Measurements from ENCODE around the gene SLITRK4. TPM values are rescaled to one million over a fixed set of nuclear protein-coding genes. Genes with fewer than 3 reads are reported as not detected.
A peak's percentile ranks its signal among the peaks of the same experiment; 100 is the strongest.

Gene SLITRK4
- total RNA-seq, result 1.1 TPM

- peak in 1 of 3 donors; percentile 16 for DNase-seq (ENCODE audit: low read depth in 2 of 3, low spot score in 2 of 3)
Observed at GRCh38 chrX:143635915-143636314, at the start of gene SLITRK4. Gene SLITRK4, minus strand, starts transcription at chrX:143636101. Its CDS starts 4,993 bp downstream, at chrX:143631108.

DNA sequence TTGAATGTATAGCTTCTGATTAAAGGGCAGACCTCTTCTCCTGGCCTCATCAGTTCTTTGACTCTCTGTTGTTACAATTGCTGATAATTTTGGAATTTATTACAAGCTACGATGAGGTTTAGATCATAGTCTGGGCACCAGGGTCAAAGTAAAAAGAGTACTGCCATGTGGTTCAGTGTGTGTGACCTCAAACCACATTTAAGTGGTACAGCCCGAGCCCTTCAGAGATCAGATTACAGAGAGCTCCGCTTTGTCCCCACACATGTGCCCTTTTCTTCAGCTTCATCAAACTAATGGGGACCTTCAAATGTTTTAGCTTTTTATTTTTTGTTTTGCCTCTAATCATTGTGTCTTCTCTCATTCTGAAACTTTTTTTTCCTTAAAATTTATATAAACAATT, 47.6 kb upstream of the SLITRK4 start:
- DNase-seq (ENCODE audit: low read depth in 2 of 3, low spot score in 2 of 3), result no peak

- DNase-seq (ENCODE audit: low read depth in 2 of 3, low spot score in 2 of 3), result no peak
Observed at GRCh38 chrX:143674926-143675325, 39.0 kb upstream of the SLITRK4 start.

DNA sequence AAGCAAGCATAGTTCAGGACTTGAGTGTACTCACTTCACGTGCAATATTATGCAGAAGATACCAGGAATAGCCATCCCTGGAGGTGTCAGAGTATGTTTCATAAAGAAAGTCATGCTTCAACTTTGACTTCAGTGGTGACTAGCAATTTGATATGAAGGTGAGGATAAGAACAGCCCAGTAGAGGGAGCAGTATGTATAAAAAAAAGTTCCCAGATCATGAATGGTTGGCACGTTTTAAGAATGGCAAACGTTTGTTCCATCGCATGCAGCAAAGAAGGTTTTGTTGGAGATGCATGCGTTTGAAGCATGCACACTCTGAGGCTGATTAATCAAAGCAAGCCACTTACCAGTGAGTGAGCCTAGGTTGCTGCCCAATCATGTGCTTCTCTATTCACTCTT, 33.5 kb upstream of the SLITRK4 start:
- DNase-seq (ENCODE audit: low read depth in 2 of 3, low spot score in 2 of 3), result peak in 1 of 3 donors; percentile 7

- DNase-seq (ENCODE audit: low read depth in 2 of 3, low spot score in 2 of 3), result peak in 1 of 3 donors; percentile 21
Observed at GRCh38 chrX:143664302-143664701, 28.4 kb upstream of the SLITRK4 start.

DNA sequence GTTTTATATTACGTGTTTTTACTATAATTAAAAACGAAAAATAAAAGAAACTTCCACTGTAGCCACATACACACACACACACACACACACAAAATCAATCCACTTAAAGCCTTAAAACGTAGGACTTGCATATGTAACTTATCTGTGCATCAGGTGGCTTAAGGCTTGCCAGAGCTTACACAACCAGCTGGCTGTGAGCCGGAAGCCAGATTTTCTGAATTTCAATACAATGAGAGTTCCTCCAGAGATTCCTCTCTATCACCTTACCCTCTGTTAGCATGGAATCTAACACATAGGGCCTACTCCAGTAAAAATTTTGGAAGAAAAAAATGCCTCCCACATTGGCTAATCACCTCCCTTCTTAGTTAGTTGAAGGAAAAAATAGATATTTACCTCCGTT, 27.9 kb upstream of the SLITRK4 start:
- DNase-seq (ENCODE audit: low read depth in 2 of 3, low spot score in 2 of 3), result no peak

GRCh38 chrX:143661286-143661685, 25.4 kb upstream of the SLITRK4 start:
- no peak for DNase-seq (ENCODE audit: low read depth in 2 of 3, low spot score in 2 of 3)

DNA sequence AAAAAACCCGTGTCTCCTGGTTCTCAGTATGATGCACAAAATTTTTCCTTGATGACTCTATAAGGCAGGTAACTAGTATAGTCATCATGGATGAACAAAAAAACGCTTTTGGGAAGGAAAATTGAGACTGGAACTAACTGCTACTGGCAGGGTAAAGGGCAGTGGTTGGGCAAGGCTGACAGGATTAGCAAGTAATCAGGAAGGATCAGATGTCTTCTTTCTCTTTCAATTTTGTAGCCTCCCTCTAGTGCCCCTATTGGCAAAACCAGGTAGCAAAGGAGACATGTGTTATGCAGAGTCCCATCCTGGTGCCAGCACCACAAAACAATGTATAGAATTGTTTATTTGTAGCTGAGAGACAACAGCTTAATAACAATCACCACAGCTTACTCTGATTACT, 12.8 kb upstream of the SLITRK4 start:
- DNase-seq (ENCODE audit: low read depth in 2 of 3, low spot score in 2 of 3), result peak in 1 of 3 donors; percentile 47

DNA sequence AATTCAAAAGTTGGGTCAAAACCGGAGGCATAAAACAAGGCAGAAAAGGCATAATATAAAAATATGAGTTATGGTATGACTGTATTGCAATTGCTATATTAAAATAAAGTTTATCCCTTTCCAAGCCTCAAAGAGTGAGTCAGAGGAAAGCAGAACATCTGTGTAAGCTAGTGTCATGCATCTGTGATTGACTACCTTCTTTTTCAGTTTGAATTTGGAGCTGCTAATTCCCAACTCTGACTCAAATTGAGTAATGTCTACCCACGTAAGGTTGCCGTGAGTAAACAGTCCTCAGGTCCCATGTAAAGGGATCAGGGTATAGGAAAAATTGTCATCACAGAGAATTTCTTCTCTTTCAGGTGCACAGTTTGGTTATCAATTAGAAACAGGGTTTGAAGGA, 6.5 kb upstream of the SLITRK4 start:
- DNase-seq (ENCODE audit: low read depth in 2 of 3, low spot score in 2 of 3), result no peak

DNA sequence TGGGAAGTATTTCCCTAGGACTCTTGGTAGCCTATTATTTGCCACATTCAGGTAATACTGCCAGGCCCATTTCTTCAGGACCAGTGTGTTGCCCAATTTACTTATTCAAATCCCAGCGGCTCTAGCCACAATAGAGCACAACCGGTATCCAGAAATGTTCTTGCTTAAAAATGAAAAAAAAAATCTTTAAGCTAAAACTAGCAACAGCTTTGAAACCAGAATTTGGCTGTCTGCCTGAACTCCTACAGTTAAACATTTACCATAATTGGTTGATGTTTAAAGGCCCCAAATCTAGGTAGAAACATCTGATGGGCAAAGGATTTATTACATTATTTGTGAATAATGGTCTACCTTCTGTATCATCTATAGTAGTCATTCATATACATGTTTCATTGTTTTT, 930 bp upstream of the SLITRK4 start:
- no peak for DNase-seq (ENCODE audit: low read depth in 2 of 3, low spot score in 2 of 3)

GRCh38 chrX:143634663-143635455, 1.0 kb downstream of the SLITRK4 start:
- DNase-seq (ENCODE audit: low read depth in 2 of 3, low spot score in 2 of 3), result peak in 1 of 3 donors; percentile 3

- no peak for DNase-seq (ENCODE audit: low read depth in 2 of 3, low spot score in 2 of 3)
Observed at GRCh38 chrX:143634309-143634662, 1.6 kb downstream of the SLITRK4 start.

GRCh38 chrX:143633461-143634308, 2.2 kb downstream of the SLITRK4 start:
- peak in 1 of 3 donors; percentile 26 for DNase-seq (ENCODE audit: low read depth in 2 of 3, low spot score in 2 of 3)

DNA sequence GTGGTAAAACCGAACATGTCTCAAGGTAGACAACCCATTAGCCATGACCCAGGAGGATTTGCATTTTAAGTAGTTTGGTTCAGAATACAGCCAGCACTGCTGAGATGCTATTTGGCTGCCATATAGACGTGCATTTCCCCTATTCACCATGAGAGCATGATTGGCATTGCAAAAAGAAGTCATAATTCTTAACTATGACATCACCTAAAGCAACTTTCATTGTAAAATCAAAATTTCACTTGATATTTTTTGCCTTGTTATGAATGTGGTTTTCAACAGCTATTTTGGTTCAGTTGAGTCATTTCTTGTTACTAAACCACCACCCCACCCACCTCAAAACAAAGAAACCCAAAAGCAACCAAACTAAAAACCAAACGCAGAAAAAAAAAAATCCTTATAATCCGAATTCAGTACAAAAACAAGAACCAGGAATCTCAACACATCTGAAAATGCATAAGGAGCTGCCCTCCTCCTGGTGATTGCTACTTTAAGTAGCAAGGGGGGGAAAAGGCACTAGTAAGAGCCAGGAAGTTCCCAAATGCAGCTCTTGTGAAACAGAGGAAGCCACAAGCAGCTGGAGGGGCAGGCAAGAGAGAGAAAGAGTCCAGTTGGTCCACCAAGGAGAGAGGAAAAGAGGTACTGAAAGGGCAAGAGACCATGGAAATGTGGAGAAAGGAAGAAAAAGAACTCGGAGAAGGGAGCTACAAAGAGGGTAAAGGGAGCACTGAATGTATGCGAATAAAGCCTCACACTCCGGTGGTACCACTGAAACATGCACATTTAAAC, 3.1 kb downstream of the SLITRK4 start:
- peak in 1 of 3 donors; percentile 49 for DNase-seq (ENCODE audit: low read depth in 2 of 3, low spot score in 2 of 3)

- no peak for DNase-seq (ENCODE audit: low read depth in 2 of 3, low spot score in 2 of 3)
Observed at GRCh38 chrX:143623657-143624056, 12.2 kb downstream of the SLITRK4 start.

- no peak for DNase-seq (ENCODE audit: low read depth in 2 of 3, low spot score in 2 of 3)
Observed at GRCh38 chrX:143621276-143621675, 14.6 kb downstream of the SLITRK4 start.

DNA sequence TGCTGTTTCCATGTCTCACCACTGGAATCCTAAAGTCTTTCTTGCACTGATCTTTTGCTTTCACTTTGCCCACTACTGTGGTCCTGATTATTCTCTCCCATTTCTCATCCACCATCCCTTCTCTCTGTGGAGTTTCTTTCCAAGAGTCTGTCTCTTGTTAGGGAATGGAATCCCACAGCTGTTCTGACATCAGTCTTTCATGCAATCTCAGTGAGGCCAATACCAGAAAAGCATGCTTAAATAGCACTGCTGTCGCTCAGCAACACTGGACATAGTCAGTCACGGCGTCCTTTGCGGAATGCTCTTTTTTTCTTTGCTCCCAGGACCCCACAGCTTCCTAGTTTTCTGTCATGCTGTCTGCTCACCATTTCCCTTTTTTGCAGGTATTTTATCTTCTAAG, 20.1 kb downstream of the SLITRK4 start:
- DNase-seq (ENCODE audit: low read depth in 2 of 3, low spot score in 2 of 3), result no peak

DNA sequence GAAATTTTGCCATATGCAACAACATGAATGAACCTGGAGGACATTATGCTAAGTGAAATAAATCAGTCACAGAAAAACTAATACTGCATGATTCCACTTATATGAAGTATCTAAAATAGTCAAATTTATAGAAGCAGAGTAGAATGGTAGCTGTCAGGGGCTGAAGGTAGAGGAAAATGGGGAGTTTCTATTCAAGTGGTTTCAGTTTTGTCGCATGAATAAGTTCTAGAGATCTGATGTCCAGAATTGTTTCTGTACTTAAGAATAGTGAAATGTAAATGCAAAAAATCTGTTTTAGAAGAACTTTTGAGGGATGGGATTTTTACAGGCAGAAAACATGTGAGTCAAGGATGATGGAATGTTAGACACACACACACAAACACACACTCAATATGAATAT, 34.1 kb downstream of the SLITRK4 start:
- no peak for DNase-seq (ENCODE audit: low read depth in 2 of 3, low spot score in 2 of 3)

- no peak for DNase-seq (ENCODE audit: low read depth in 2 of 3, low spot score in 2 of 3)
Observed at GRCh38 chrX:143581240-143581639, 54.7 kb downstream of the SLITRK4 start.

DNA sequence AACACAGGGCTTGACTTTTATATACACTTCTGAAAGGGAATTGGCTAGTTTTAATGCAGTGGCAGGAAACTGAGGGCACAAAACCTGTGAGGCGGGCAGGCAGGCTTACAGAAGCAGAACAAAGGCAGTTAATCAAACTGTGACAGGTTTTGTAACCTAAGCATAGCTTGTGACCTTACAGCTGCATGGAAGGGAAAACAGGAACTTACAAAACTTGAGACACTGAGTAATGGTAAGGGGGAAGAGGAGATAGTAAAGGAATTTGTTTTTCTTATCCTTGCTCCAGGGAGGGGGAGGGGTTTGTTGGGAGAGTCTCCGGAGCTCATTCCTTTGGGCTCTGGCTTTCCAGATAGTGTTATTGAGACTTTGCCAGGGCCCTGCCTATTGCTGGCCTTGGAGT, 55.6 kb downstream of the SLITRK4 start:
- peak in 1 of 3 donors; percentile 6 for DNase-seq (ENCODE audit: low read depth in 2 of 3, low spot score in 2 of 3)

All from hematopoietic multipotent progenitor cell (in vitro differentiated cells).